Stimulated activated naive CD4-positive, alpha-beta T cell treated with Interleukin-2 at 50 U/mL for 16 hours (primary cell): ENCODE results near the gene MED27.

Experiments
- DNase-seq: peaks from one replicate; lab custom pipeline; 2025; lab: John Stamatoyannopoulos, UW

Gene MED27

GRCh38 chr9:131919216-131919615 lies 160.5 kb downstream of the MED27 start:
- no peak for DNase-seq

GRCh38 chr9:131918481-131918880 lies 161.2 kb downstream of the MED27 start:
- DNase-seq = no peak

GRCh38 chr9:131917009-131917408 lies 162.7 kb downstream of the MED27 start:
- DNase-seq = no peak

- DNase-seq = no peak
Measured at GRCh38 chr9:131915181-131915580, 164.5 kb downstream of the MED27 start.

GRCh38 chr9:131912671-131913070 lies 167.0 kb downstream of the MED27 start:
- no peak for DNase-seq

GRCh38 chr9:131912069-131912468 lies 167.6 kb downstream of the MED27 start:
- DNase-seq = no peak

GRCh38 chr9:131910572-131910971 lies 169.1 kb downstream of the MED27 start:
- no peak for DNase-seq

GRCh38 chr9:131905144-131905543 lies 174.5 kb downstream of the MED27 start:
- DNase-seq = no peak

GRCh38 chr9:131899296-131900228 lies 180.1 kb downstream of the MED27 start:
- DNase-seq = no peak

- no peak for DNase-seq
Measured at GRCh38 chr9:131892902-131893500, 186.7 kb downstream of the MED27 start.

GRCh38 chr9:131892162-131892707 lies 187.4 kb downstream of the MED27 start:
- DNase-seq = no peak

- no peak for DNase-seq
Measured at GRCh38 chr9:131891598-131891997, 188.1 kb downstream of the MED27 start.

- no peak for DNase-seq
Measured at GRCh38 chr9:131889437-131890251, 190.0 kb downstream of the MED27 start.

GRCh38 chr9:131888923-131889322 lies 190.7 kb downstream of the MED27 start:
- no peak for DNase-seq

GRCh38 chr9:131887680-131888079 lies 192.0 kb downstream of the MED27 start:
- DNase-seq = no peak

GRCh38 chr9:131886826-131887225 lies 192.8 kb downstream of the MED27 start:
- no peak for DNase-seq

GRCh38 chr9:131885144-131885609 lies 194.5 kb downstream of the MED27 start:
- no peak for DNase-seq

- DNase-seq = no peak
Measured at GRCh38 chr9:131884222-131884621, 195.4 kb downstream of the MED27 start.

GRCh38 chr9:131880833-131881583 lies 198.7 kb downstream of the MED27 start:
- DNase-seq = no peak

- no peak for DNase-seq
Measured at GRCh38 chr9:131879911-131880290, 199.8 kb downstream of the MED27 start.

GRCh38 chr9:131879181-131879910 lies 200.3 kb downstream of the MED27 start:
- DNase-seq = no peak
